Spinal cord (tissue), 10 donors: Measurements from ENCODE around the gene NFXL1. TPM values are rescaled to one million over a fixed set of nuclear protein-coding genes. Genes with fewer than 3 reads are reported as not detected.

Experiments
- DNase-seq, 6 donors: peaks; one replicate each; pipeline versions ENCODE4 v3.0.0 to v3.0.0-alpha.2; 2013 to 2015; ENCODE audit warnings: low spot score in 6 of 6, low read depth in 4 of 6
- H3K27ac ChIP-seq: one replicate; pipeline ENCODE4 v1.5.1; 2013; ENCODE audit warnings: low read depth, low read length, control low read depth
- H3K27me3 ChIP-seq: one replicate; pipeline ENCODE4 v1.6.1; 2013; ENCODE audit warnings: low read length; ENCODE audit not compliant: control insufficient read depth, insufficient read depth
- H3K36me3 ChIP-seq: one replicate; pipeline ENCODE4 v1.6.1; 2013; ENCODE audit warnings: low read length; ENCODE audit not compliant: control insufficient read depth, insufficient read depth
- H3K4me1 ChIP-seq: one replicate; pipeline ENCODE4 v1.6.1; 2013; ENCODE audit warnings: low read length; ENCODE audit not compliant: control insufficient read depth, insufficient read depth
- H3K4me3 ChIP-seq: one replicate; pipeline ENCODE4 v1.5.1; 2013; ENCODE audit warnings: low read depth, low read length, control low read depth
- H3K9me3 ChIP-seq: one replicate; pipeline ENCODE4 v1.6.1; 2013; ENCODE audit warnings: low read length; ENCODE audit not compliant: control insufficient read depth, insufficient read depth
- WGBS: methylation state at CpG from one replicate; pipeline ENCODE4 v1.1.5; 2013; ENCODE audit warnings: missing lambda C conversion rate; ENCODE audit not compliant: insufficient coverage; 5-methylcytosine and 5-hydroxymethylcytosine counted together
- polyA plus RNA-seq, 2 donors: library from polyadenylated mRNA; unstranded; fragments of 120-200 nt; gene quantifications; one replicate each; pipeline ENCODE4 v1.2.1, GENCODE V29; 2013; ENCODE audit not compliant: insufficient read length in 2 of 2
- total RNA-seq, 2 donors: library from RNA; depleted of rRNA in 1 of 2; stranded (reverse); fragments of 120-200 nt in 1 of 2; fragments of >200 nt in 1 of 2; gene quantifications; one replicate each; pipeline versions ENCODE4 v1.2.3 to v1.2.4, GENCODE V29; 2013 to 2014
- donor health status: healthy.

NFXL1 gene
- total and polyA plus RNA-seq, 4 donors = 12.7 to 19.9 (median 13.8) TPM

DNA sequence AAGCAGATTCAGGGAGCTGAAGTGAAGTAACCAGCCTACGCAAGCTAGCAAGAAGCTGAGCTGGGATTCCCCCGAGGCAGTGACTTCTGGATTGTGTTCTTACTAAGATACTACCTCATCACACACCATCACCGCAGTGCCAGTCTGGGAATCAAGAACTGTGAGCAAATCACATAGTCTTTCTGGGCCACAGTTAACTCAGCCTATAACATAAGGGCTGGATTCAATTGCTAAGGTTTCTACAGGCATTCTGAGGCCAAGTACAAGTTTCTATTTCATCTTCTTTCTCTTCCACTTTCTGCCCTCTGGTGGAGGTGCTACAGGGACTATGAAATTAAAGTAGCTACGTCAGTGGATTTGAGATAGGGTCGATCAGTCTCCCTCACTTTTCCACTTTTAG, 75.1 kb downstream of the NFXL1 start:
- Histone ChIP-seq H3K36me3 (no peaks in the 10 kb centered on the region), H3K9me3 (no peaks in the 10 kb centered on the region), H3K27ac (no peak overlapping the region), H3K4me3 (no peak overlapping the region), H3K27me3 (peaks cover 25% of the 10 kb centered on the region), H3K4me1 (peaks cover 21% of the 10 kb centered on the region)
- DNase-seq = peak in 2 of 6 donors; percentile 24 to 46
- 90% methylated on average over 3 of the region's 5 CpGs for WGBS

- Histone ChIP-seq H3K27ac (no peak overlapping the region), H3K4me3 (no peak overlapping the region), H3K4me1 (peaks cover 21% of the 10 kb centered on the region), H3K36me3 (no peaks in the 10 kb centered on the region), H3K27me3 (peaks cover 25% of the 10 kb centered on the region), H3K9me3 (no peaks in the 10 kb centered on the region)
- WGBS = 50% methylated on average over 3 of the region's 4 CpGs
- no peak for DNase-seq
Measured at GRCh38 chr4:47838445-47838844, 75.9 kb downstream of the NFXL1 start.

DNA sequence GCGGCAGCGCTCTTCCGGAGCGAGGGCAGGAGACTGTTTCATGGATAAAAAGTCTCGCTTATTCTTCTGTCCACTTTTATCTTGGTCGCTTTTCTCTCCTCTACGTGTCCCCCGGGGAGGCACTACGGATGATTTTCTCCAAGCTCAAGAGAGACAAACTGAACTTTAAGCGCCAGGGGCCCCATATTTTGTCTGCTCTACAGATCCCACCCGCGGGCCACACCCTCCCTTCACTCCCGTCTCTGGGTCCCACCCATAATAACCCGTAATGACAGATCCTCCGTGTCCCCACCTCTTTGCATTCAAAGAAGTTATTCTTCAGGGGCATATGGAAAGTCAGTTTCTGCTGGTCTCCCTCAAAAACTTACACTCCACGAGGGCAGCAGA, 76.5 kb downstream of the NFXL1 start, which contains the start of gene CORIN:
CORIN (minus strand) TSS at position 160 of the 387 bp plus-strand sequence; CDS start at position 42, 118 bp downstream.
- Histone ChIP-seq H3K36me3 (no peaks in the 10 kb centered on the region), H3K27ac (no peak within 1 kb of the TSS), H3K4me3 (peak within 1 kb of the TSS; percentile 49), H3K27me3 (peaks cover 25% of the 10 kb centered on the region), H3K9me3 (peaks cover under 1% of the 10 kb centered on the region), H3K4me1 (peaks cover 21% of the 10 kb centered on the region)
- DNase-seq = no peak
- 2% methylated on average over 12 of the region's 16 CpGs for WGBS

DNA sequence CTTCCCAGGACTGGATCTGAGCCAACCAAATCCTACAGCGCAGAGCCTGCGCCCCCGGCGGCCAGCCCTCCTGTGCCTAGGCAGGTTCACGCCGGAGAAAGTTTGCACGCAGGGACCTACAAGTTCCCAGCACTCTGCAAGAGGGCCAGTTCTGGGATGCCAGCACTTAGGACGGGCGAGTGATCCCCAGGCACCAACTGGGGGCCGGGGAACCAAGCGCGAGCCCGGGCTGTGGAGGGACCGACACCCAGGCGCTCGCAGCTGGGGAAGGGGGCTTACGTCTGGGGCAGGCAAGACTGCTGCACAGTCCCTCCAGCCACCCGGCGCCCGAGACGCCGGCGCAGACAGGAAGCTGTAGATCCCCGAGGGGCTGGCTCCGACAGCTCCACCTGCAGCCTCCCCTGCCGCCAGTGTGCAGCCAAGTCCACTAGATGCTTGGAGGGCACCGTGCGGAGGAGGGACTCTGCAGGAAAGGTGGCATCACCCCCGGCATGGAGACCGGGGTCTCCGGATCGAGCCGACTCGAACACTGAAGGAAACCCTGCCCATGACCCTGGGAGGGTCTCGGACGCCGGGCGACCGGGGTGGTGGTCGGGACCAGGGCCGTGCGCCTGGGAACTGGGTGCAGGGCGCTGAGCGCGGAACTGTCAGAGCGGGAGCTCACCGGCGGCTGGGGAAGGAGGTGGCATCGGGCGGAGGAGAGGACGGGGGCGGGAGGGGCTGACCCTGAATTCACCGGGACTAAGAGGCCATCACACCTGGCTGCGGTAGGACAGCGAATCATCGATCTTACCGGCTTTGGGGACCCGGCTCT, 77.1 kb downstream of the NFXL1 start:
- WGBS = under 1% methylated on average over 58 of the region's 58 CpGs
- Histone ChIP-seq H3K9me3 (peaks cover 3% of the 10 kb centered on the region), H3K27ac (no peak overlapping the region), H3K4me1 (peaks cover 21% of the 10 kb centered on the region), H3K36me3 (no peaks in the 10 kb centered on the region), H3K4me3 (peak overlapping the region; percentile 49), H3K27me3 (peaks cover 25% of the 10 kb centered on the region)
- DNase-seq = peak in 2 of 6 donors; percentile 50 to 56

- H3K27ac ChIP-seq = no peak overlapping the region
- peaks cover 3% of the 10 kb centered on the region for H3K9me3 ChIP-seq
- H3K36me3 ChIP-seq = no peaks in the 10 kb centered on the region
- peak in 5 of 6 donors; percentile 42 to 88 (median 55) for DNase-seq
- H3K27me3 ChIP-seq = peaks cover 25% of the 10 kb centered on the region
- peak overlapping the region; percentile 49 for H3K4me3 ChIP-seq
- 0% methylated on average over 27 of the region's 27 CpGs for WGBS
- H3K4me1 ChIP-seq = peaks cover 21% of the 10 kb centered on the region
Measured at GRCh38 chr4:47836641-47837093, 77.7 kb downstream of the NFXL1 start.

DNA sequence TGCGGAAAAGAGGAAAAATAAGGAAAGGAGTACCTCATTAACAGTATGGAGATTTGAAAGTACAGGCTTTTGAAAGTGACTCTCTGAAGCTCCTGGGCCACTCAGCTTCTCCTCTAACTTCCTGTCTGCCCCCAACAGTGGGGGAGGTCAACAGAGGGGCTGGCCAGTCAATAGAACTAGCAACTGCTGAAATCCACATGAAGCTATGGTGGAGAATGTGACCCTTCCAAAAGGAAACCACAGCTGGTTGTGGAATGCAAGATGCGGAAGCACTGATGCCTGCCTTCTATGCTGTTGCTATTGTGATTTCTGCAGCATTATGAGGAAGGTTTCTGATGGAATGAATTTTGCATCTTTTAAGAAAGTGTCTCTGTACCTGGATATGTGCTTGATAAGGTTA, 78.9 kb downstream of the NFXL1 start:
- Histone ChIP-seq H3K9me3 (peaks cover 3% of the 10 kb centered on the region), H3K27ac (no peak overlapping the region), H3K27me3 (peaks cover 25% of the 10 kb centered on the region), H3K4me1 (peaks cover 21% of the 10 kb centered on the region), H3K36me3 (no peaks in the 10 kb centered on the region), H3K4me3 (no peak overlapping the region)
- no peak for DNase-seq
- WGBS = 54% methylated on average over 2 of the region's 2 CpGs

DNA sequence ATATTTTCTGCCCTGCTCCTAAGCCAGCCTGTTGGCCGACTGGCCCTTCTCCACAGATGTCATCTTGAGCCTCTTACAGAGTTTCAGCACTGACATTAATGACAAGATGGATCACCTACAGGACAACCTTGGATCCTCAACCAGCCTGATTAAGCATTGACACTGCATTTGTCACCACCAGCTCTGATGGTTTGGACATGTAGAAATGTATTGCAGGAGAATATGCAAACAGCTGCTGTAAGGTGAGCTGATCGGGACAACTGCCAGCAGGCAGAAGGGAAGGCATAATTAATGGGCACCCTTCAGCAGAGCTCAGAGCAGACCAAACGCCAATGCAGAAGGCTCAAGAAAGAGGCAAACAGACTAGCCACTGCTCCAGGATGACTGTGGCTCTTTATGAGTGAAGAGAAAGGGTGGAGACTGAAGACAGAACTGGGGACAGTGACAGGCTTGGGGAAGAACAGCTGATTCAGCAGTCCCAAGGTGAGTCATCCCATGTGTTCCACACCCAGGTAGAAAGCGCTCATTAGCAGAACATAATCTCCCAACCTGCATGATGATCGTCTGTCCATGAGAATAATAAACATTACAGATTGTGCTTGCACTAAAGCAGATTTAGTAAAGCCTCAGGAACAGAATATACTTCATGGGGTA, 83.2 kb downstream of the NFXL1 start:
- DNase-seq = peak in 1 of 6 donors; percentile 11
- WGBS = 58% methylated on average over 4 of the region's 5 CpGs
- Histone ChIP-seq H3K9me3 (peaks cover 3% of the 10 kb centered on the region), H3K4me1 (peaks cover 4% of the 10 kb centered on the region), H3K27me3 (peaks cover 11% of the 10 kb centered on the region), H3K27ac (no peak overlapping the region), H3K36me3 (no peaks in the 10 kb centered on the region), H3K4me3 (no peak overlapping the region)

GRCh38 chr4:47830265-47831025, 83.9 kb downstream of the NFXL1 start:
- no peak overlapping the region for H3K27ac ChIP-seq
- H3K4me1 ChIP-seq = no peaks in the 10 kb centered on the region
- WGBS = 100% methylated on average over 2 of the region's 3 CpGs

GRCh38 chr4:47829438-47829837, 84.9 kb downstream of the NFXL1 start:
- Histone ChIP-seq H3K27me3 (no peaks in the 10 kb centered on the region), H3K4me3 (no peak overlapping the region), H3K27ac (no peak overlapping the region), H3K36me3 (no peaks in the 10 kb centered on the region), H3K9me3 (peaks cover 3% of the 10 kb centered on the region), H3K4me1 (peaks cover 6% of the 10 kb centered on the region)
- DNase-seq = no peak

More at GRCh38 chr4:47830265-47831025, 83.9 kb downstream of the NFXL1 start:
- H3K27me3 ChIP-seq = peaks cover 9% of the 10 kb centered on the region
- no peak overlapping the region for H3K4me3 ChIP-seq
- H3K36me3 ChIP-seq = no peaks in the 10 kb centered on the region
- DNase-seq = no peak
- H3K9me3 ChIP-seq = peaks cover 3% of the 10 kb centered on the region
